ENCODE measurements around the gene FAM135A. TPM values are rescaled to one million over a fixed set of nuclear protein-coding genes. Genes with fewer than 3 reads are reported as not detected.

The FAM135A gene
- total and polyA plus RNA-seq, 2 of the 13 experiments (the other 11 are each of a cell fraction or from before 2014, with no cell fraction given), result 26.9 to 31.5 TPM

- TF ChIP-seq, protein P1, sequence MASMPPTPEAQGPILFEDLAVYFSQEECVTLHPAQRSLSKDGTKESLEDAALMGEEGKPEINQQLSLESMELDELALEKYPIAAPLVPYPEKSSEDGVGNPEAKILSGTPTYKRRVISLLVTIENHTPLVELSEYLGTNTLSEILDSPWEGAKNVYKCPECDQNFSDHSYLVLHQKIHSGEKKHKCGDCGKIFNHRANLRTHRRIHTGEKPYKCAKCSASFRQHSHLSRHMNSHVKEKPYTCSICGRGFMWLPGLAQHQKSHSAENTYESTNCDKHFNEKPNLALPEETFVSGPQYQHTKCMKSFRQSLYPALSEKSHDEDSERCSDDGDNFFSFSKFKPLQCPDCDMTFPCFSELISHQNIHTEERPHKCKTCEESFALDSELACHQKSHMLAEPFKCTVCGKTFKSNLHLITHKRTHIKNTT (CRISPR knock-in tag; IDR thresholded peaks at IDR 0.05), result no peak
- TF ChIP-seq NAIF1 (CRISPR knock-in tag; IDR thresholded peaks at IDR 0.05; ENCODE audit: borderline replicate concordance) (no peak), USF2 (IDR thresholded peaks at IDR 0.05; ENCODE audit: low read depth, low read length) (no peak), USF2 (CRISPR knock-in tag; IDR thresholded peaks at IDR 0.05; ENCODE audit: borderline replicate concordance) (no peak), PHF20 (CRISPR knock-in tag; IDR thresholded peaks at IDR 0.05) (no peak; the same call in 1 of the 2 replicates), NR2F6 (IDR thresholded peaks at IDR 0.05) (no peak), NR2F6 (CRISPR knock-in tag; IDR thresholded peaks at IDR 0.05) (peak; percentile 17; the same call in 1 of the 2 replicates), ZSCAN20 (CRISPR knock-in tag; IDR thresholded peaks at IDR 0.05; ENCODE audit: borderline replicate concordance) (no peak), ZNF207 (IDR thresholded peaks at IDR 0.05; ENCODE audit: borderline replicate concordance) (no peak), ZBTB40 (IDR thresholded peaks at IDR 0.05) (no peak), ZBTB40 (CRISPR knock-in tag; IDR thresholded peaks at IDR 0.05) (peak; percentile 85), ZFX (CRISPR knock-in tag; IDR thresholded peaks at IDR 0.05; ENCODE audit: low read depth) (peak; percentile 95), RBFOX2 (IDR thresholded peaks at IDR 0.05; ENCODE audit: low read depth, low read length) (peak; percentile 98), ZNF225 (CRISPR knock-in tag; IDR thresholded peaks at IDR 0.05) (peak; percentile 97), REPIN1 (CRISPR knock-in tag; IDR thresholded peaks at IDR 0.05; ENCODE audit: borderline replicate concordance, low read depth) (peak; percentile 76; the same call in 1 of the 2 replicates), HNF1B (CRISPR knock-in tag; IDR thresholded peaks at IDR 0.05) (no peak; the same call in 1 of the 2 replicates)
Observed at GRCh38 chr6:70566751-70567382, 153.6 kb downstream of the FAM135A start, which contains the start of gene SDHAF4 (continued).
